ELF-1 (cell line): Measurements from ENCODE around the gene CCL3.
"Not testable (repeated sequence)": the region's sequence is repeated elsewhere in the genome, so short reads cannot be mapped to it uniquely, and the experiment has no call there.

ENCODE experiments used
- DNase-seq: peaks from one replicate; pipeline ENCODE4 v3.0.0-alpha.2; 2016; ENCODE audit warnings: low read depth, low spot score

Gene CCL3

DNA sequence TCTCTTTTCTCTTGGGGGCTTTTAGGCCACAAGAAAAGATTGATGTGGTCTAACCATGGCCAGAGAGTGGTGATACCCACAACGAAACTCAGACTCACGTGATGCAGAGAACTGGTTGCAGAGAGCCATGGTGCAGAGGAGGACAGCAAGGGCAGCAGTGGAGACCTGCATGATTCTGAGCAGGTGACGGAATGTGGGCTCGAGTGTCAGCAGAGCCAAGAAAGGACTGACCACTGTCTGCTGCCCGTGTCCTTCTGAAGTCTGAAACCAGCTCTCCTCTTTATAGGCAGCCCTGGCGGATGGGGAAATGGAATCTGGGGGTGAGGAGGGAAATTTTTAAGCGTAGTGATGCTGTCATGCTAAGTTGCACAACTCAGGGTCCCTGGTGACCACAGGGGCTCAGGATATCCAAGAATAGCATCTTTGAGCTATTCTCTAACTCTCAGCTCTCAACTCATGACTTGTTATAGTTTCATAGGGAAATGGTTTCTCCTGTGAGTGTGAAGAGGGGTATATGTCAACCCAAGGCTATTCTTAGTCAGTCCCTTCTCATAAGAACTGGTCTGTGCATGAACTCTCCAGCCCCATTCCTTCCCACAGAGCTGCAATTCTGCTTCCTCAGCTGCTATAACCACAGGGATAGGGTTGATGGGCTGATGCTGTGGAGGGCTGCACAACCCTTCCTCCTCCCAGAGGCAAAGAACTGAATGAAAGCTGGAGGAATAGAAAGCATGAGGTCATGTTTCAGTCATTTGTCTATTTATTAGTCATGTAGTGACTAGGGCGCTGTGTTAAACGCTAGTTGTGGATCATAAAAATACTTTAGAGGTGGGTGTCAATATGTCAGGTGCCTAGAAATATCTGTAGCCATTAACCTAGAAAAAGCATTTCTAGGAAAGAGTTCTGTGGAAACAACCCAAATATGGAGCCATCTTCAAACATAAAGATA, at the start of gene CCL3:
Gene CCL3, minus strand, starts transcription at position 256 of the 949 bp plus-strand sequence. Its CDS starts 85 bp downstream, at position 171.
- DNase-seq = no peak

DNA sequence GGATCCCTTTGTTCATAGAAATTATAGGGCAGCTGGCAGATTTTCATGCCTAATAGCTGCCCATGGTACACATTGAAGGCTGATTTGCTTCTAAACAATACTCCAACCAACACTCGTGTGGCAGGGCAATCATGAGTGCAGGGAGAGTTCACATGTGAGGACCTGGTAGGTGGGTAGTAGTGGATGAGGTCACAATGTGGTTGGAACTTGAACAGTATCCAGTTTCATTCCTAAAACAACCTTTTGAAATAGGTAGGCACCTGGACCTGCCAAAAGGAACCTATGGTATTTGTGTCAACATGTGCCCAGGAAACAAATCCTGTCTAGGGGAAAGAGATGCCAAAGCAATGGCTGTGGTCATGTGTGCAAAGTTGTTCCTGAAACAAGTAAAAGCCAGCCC, 46.5 kb upstream of the CCL3 start:
- no peak for DNase-seq

DNA sequence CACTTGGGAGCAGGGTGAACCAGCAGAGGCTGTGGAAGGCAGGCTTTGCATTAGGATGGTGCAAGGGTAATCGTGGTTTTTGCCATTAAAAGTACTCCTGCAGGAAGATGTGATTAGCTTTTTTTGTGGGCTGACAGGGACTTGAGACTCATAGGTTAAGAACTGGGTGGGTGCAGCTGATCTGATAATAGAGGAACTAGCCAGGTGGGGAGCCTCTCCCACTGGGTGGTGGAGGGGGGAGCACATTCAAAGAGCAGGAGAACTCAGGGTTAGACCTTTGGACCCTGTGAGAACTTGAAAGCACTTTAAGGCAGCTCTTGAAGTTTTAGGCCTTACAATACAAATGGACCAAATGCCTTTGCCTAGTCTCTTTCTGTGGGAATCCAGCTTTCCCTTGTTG, 46.1 kb upstream of the CCL3 start:
- DNase-seq = no peak

DNA sequence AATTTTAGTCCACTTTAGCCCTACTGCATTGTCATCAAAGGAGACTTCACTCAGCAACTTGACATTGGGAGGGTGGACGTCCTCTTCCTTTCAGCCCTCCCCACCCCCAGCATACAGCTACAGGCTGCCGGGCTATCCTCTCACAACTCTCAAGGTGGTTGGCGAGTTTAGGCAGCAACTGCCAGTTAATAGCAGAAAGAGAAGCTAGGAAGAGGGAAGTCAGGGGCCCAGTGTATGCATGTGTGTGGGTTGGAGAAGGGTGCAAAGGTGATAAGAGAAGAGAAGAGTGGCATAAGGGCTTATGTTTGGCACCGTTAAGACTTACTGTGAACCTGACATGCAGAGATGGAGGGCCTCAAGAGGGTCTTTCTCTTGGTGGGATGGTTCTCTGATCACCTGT, 45.5 kb upstream of the CCL3 start:
- no peak for DNase-seq

DNA sequence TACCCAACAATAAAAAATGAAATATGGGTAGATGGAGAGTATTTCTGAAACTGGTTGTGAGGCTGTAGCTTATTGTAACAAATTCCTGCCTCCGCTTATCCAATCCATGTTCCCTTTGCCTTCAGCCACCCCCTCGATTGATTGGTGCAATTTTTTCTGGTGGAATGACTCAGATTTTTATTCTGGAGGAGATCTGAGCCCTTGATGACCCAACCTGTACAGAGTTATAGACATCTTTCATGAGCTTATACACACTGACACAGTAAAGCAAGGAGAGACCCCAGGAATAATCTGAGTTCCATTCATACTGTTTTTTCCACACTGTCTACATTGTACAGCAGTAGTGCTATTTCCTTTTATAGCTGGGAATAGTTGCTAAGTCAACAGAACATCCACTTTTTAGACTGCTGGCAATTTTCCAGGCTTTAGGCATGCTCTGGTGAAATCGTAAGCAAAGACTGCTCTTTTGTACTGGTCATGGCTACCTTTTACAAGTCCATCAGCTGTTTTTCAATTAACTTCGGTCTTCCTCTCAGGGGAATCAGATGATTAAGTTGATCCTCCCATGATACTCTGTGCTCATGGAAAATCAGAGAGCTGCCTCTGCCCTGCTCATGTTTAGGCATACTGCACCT, 43.8 kb upstream of the CCL3 start:
- DNase-seq = no peak

DNA sequence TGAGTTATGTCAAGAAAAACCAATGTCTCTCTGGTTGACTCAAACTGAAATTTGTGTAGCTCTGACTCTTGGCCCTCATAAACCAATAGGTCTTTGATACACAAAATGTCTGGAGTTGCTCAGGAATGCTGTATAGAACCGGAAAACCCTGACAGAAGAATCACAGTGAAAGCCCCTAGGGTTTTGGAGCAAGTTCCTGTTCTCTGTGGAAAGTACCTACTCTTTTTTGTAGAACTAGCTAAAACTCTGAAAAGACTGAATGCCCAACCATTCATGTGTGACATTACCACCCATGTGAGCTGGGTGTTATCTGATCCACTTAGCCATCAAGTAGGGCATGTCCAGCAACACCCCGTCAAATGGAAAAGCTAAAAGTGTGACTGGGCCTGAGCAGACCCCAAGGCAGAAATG, 42.5 kb upstream of the CCL3 start:
- DNase-seq = no peak

DNA sequence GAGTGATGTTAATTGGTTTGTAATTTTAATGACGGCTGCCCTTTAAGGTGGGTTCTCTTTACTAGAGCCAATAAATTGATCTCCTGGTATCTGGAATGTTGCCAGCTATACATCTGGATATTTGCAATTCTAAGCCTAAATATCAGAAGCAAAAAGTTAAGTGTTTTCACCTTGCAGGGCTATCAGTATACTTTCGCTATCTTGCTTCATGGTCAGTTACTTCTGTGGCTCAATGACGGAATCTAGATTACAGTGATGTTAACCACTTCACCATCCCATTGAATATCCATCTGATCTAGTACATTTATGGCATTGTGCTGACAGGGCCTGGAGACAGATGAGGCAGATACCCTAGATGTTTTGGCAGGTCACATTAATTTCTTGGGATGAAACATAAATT, 42.0 kb upstream of the CCL3 start:
- DNase-seq = no peak

DNA sequence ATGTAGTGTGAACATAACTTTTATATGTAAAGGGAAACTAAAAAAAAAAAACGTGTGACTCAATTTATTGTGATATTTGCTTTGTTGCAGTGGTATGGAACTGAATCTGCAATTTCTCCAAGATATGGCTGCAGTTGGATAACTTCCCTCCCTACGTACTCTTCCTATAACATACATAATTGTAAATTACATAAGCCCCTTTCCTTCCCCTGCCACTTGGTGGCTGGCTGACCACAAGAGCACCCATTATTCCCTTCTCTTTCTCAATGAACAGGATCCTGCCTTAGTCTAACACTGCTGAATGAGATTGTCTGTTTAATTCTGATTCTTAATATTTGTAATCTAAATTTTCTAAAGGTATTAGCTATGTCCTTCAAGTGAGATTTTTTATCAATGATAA, 41.5 kb upstream of the CCL3 start:
- DNase-seq = no peak

DNA sequence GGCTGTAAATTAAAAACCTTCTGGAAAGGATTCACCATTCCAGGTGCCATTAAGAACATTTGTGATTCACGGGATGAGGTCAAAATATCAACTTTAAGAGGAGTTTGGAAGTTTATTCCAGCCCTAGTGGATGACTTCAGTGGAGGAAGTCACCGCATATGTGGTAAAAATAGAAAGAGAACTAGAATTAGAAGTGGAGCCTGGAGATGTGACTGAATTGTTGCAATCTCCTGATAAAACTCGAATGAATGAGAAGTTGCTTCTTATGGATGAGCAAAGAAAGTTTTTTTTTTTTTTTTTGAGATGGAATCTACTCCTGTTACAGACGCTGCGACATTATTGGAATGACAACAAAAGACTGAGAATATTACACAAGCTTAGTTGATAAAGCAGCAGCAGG, 40.4 kb upstream of the CCL3 start:
- no peak for DNase-seq

DNA sequence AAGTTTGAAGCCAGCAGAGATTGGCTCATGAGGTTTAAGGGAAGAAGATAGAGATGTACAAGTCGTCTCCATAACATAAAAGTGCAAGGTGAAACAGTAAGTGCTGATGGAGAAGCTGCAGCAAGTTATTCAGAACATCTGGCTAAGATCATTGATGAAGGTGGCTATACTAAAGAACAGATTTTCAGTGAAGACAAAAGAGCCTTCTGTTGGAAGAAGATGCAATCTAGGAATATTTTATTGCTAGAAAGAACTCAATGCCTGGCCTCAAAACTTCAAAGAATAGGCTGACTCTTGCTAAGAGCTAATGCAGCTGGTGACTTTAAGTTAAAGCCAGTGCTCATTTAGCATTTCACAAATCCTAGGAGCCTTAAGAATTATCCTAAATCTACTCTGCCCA, 39.7 kb upstream of the CCL3 start:
- DNase-seq = no peak

DNA sequence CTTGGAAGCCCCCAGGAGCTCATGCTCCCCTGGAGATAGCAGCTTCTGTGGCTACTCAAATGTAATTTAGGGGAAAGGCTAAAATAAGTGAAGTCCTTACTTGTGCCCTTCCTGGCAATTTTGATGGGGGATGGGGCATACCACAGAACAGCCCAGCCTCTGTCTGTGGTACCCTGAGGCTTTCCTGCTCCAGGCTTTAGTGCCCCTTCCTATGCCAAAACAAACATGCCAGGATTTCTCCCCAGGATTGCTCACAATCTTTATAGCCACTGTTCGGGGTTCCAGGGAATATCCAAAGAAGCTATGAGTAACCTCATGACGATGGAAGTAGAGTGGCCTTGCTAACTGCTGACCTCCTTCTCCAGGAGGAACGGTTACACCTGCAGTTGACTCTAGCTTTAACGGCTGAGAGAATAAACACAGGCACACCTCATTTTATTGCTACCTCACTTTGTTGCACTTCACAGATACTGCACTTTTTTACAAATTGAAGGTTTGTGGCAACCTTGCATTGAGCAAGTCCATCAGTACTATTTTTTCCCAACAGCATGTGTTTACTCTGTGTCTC, 38.6 kb upstream of the CCL3 start:
- DNase-seq = no peak

DNA sequence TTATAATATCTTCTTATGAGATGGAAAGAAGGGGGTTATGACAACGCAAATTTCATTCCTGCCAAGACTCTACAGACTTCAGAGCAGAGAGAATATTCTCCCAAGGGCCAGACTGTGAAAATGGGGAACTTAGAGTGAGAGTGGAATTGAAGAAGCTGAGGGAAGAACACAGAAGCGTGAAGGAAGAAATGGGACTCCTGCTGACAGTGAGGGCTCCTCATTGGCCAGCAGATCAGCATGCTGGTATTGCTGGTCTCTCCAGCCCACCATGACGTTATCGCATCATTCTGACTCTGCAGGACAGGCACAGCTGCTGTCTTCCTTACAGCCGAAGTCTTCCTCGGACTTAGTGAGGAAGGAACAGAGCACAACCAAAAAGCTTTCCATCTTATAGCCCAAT, 38.0 kb upstream of the CCL3 start:
- no peak for DNase-seq

DNA sequence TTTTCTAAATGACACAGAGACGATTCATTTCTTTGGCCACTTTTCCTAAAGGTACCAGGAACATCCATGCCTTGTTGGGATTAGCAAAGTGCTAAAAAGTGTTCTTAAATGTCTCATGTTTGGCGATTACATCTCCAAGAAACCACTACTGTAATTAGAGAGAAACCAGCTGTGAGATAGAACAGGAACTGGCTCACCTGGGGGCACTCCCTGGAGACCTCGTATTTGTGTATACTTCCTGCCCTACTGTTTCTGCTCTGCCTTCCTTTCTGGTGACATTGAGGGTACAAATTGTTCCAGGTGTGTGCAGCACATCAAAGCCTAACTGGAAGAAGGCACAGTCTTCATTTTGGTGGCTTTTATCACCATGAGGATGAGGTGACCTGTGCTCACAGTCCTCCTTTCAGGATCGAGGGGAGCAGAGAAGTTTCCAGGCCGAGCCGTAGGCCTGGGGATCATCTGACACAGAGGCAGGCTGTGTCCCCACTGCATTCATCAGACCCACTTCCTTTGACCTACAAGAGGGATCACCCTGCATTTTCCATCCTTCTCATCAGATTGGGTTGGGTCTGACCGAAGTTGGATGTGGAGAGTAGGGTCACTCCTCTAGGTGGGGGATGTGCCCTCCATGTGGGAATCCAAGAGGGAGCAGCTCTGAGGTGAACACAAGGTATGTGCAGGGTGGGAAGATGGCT, 37.4 kb upstream of the CCL3 start:
- no peak for DNase-seq

DNA sequence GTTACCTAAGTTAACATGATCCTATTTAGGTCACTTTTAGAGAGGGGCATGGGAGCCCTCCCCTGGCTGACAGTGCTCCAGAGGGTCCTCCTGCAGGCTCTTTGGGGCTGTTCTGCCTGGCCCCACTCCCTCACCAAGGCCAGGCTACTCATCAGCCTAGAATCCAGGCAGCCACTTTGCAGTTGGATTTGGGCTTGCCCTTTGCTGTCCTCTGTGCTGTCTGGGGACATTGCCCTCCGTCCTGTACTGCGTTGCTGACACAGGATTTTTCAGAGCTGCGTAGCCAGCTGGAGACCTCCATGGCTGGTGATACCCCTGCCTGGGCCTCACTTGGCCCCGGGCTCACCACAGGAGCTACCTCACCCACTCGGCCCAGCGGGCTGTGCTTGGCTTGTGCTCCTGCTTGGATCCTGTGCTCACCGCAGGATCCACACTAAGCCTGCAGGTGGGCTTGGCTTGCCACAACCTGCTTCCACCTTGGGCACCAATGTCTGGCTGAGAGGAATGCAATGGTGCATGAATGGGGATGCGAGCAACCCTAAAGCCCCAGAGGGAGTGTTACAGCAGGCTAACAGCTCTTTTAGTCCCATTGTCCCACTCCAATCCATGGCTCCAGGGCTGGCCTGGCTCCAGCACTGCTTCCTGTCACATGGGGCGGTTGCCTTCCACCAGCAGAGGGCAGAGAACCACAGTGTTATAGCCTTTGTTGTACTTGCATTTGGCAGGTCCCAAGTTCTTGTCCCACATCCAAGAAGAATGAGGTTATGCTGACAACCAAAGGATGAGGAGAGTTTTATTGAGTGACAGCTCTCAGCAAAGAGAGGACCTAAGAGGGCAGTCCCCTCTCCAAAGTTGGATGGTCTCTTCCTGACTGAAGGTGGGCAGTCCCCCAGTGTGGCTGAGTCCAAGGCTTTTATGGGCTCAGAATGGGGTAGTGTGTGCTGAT, 35.2 kb upstream of the CCL3 start:
- peak; percentile 15 for DNase-seq

DNA sequence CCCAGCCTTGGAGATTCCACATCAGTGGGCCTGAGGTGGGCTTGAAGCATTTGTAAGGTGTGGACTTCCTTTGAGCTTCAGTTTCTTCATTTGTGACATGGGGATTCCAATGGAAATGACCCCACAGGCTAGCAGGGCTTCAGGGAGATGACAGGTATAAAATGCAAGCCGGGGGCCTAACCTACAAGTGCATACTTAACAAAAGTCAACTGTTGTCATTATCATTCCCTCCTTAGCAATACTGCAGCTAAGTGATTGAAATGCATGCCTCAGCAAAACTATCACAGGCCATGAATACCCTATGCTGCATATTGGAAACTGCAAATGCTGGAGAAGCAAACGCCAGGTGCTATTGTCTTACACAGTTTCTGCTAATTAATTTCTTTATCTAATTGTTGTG, 33.5 kb upstream of the CCL3 start:
- no peak for DNase-seq

DNA sequence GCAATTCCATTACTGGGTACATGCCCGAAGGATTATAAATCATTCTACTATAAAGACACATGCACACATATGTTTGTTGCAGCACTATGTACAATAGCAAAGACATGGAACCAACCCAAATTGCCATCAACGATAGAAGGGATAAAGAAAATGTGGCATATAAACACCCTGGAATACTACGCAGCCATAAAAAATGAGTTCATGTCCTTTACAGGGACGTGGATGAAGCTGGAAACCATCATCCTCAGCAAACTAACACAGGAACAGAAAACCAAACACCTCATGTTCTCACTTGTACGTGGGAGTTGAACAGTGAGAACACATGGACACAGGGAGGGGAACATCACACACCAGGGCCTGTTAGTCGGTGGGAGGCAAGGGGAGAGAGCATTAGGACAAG, 31.2 kb upstream of the CCL3 start:
- DNase-seq = not testable (repeated sequence)

DNA sequence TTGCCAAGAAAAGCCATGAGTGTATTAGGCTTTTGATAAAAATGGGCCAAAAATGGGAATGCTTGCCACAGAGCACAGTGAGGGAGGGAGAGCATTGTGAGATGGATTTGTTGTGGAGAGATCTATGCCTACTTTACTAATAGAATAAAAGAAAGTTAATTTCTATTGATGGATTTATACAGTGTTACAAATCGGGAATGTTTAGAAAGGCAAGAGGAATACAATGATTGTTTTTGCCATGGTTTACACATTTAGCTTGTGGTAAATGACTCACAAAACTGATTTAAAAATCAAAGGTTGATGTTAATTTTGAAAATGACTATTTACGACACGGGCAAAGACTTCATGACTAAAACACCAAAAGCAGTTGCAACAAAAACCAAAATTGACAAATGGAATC, 30.3 kb upstream of the CCL3 start:
- DNase-seq = no peak

DNA sequence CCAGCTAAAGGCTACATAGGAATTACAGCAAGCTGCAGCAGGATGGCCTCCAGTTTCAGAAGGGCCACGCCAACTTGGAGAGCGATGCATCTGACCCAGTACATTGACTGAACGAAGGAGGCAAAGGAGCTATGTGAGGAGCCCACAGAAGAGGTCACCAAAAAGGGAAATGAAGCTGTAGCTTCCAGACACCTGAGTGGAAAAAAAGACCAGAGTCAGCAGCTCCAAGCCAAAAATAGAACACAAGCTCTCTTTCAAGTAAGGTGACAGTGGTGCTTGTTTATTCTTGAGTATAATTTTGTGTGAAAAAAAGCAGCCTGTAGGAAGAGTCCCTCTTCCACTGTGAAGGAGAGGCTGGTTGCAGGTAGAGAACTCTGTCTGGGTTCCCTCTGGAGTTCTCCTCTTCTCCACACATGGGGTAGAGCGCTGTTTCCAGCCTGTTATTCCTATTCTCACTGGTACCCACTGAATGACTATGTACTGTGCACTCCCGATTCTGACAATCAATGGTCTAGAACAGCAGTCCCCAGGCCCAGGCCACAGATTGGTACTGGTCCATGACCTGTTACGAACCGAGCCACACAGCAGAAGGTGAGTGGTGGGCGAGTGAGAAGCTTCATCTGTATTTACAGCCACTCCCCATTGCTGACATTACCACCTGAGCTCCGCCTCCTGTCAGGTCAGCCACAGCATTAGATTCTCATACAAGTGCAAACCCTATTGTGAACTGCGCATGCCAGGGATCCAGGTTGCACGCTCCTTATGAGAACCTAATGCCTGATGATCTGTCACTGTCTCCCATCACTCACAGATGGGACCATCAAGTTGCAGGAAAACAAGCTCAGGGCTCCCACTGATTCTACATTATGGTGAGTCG, 28.8 kb upstream of the CCL3 start:
- no peak for DNase-seq

DNA sequence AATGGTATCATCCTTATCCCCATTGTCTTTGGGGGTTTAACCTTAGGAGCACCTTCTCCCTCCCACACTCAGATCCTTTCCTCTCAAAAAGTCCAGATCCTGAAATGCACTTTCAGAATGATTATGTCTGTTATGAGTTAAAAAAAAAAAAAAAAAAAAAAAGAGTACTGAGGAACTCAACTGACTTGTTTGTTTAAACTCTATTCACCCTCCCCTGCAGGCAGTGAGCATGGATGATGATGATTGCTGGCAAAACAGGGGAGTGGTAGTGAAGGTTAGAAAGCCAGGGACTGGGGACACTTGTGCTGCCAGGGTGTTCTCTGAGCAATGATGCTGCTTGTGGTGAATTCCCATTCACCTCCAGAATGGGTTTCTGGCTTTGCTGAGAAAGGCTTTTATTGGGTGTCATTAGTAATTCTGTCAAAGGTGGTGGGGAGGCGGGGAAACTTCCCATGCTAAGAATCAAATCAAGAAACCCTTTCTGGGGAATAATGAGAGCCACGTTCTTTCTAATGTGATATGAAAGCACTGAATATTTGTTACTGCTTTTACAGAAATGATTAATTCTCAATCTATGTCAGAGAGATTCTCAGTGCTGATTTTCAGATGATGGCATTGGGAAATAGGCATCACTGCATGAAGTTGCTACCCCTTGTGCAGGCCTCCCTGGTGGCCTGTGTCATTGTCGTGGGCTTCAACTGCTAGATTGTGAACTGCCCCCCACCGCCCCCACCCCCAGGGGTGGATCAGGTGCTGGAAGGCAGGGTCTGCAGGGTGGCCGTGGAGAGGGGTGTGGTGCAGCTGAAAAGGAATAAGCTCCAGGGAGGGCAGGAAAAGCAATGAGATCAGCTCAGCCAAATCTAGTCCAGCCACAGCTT, 27.8 kb upstream of the CCL3 start:
- DNase-seq = no peak
